Liver (tissue), 9 donors: ENCODE results near the gene CCDC192. TPM values are rescaled to one million over a fixed set of nuclear protein-coding genes. Genes with fewer than 3 reads are reported as not detected.

Source experiments
- DNase-seq: peaks from one replicate; pipeline ENCODE4 v3.0.0-alpha.2; 2017; ENCODE audit warnings: low spot score
- H3K27ac ChIP-seq, 2 donors: one replicate each; pipeline ENCODE4 v1.7.0; 2013; ENCODE audit warnings: inconsistent platforms in 2 of 2, low read length in 2 of 2, control low read depth in 1 of 2, low read depth in 1 of 2, mild to moderate bottlenecking in 1 of 2
- H3K27me3 ChIP-seq, 4 donors: one replicate each; pipeline versions ENCODE4 v1.6.1 to v1.7.0; 2013; ENCODE audit warnings: low read length in 3 of 4, inconsistent platforms in 1 of 4, mild to moderate bottlenecking in 1 of 4, moderate library complexity in 1 of 4; ENCODE audit not compliant: control insufficient read depth in 4 of 4, insufficient read depth in 4 of 4
- H3K36me3 ChIP-seq, 4 donors: one replicate each; pipeline versions ENCODE4 v1.6.1 to v1.7.0; 2013; ENCODE audit warnings: low read length in 3 of 4, mild to moderate bottlenecking in 3 of 4, low read depth in 1 of 4, moderate library complexity in 1 of 4; ENCODE audit not compliant: control insufficient read depth in 4 of 4, insufficient read depth in 3 of 4
- H3K4me1 ChIP-seq, 4 donors: one replicate each; pipeline versions ENCODE4 v1.6.1 to v1.7.0; 2013; ENCODE audit warnings: low read length in 3 of 4, mild to moderate bottlenecking in 3 of 4, moderate library complexity in 1 of 4; ENCODE audit not compliant: control insufficient read depth in 4 of 4, insufficient read depth in 4 of 4
- H3K4me3 ChIP-seq, 3 donors: one replicate each; pipeline versions ENCODE4 v1.6.1 to v1.7.0; 2013; ENCODE audit warnings: low read length in 3 of 3, control low read depth in 1 of 3, low read depth in 1 of 3, mild to moderate bottlenecking in 1 of 3
- H3K9ac ChIP-seq, 2 donors: one replicate each; pipeline ENCODE4 v1.7.0; 2013; ENCODE audit warnings: low read length in 2 of 2, mild to moderate bottlenecking in 2 of 2, moderate library complexity in 2 of 2, control low read depth in 1 of 2, low read depth in 1 of 2
- H3K9me3 ChIP-seq, 4 donors: one replicate each; pipeline versions ENCODE4 v1.6.1 to v1.7.0; 2013; ENCODE audit warnings: low read length in 3 of 4; ENCODE audit not compliant: control insufficient read depth in 4 of 4
- EGR1 ChIP-seq, 2 donors: IDR thresholded peaks; 2 replicates each; pipeline ENCODE4 v1.6.1; 2016 to 2018; ENCODE audit warnings: antibody characterized with exemption in 2 of 2, low read depth in 2 of 2
- FOXA2 ChIP-seq: IDR thresholded peaks from 2 replicates; pipeline ENCODE4 v1.6.1; 2016; ENCODE audit warnings: antibody characterized with exemption
- GABPA ChIP-seq, 2 donors: IDR thresholded peaks in 1 of 2; conservative IDR thresholded peaks in 1 of 2; 2 replicates each; pipeline ENCODE4 v1.6.1; 2016; ENCODE audit warnings: antibody characterized with exemption in 2 of 2, mild to moderate bottlenecking in 1 of 2, moderate library complexity in 1 of 2
- HNF4A ChIP-seq, 2 donors: conservative IDR thresholded peaks; 2 replicates each; pipeline ENCODE4 v1.6.1; 2016; ENCODE audit warnings: antibody characterized with exemption in 2 of 2, mild to moderate bottlenecking in 2 of 2
- JUND ChIP-seq, 2 donors: IDR thresholded peaks; 2 replicates each; pipeline ENCODE4 v1.6.1; 2016; ENCODE audit warnings: antibody characterized with exemption in 2 of 2
- SP1 ChIP-seq: IDR thresholded peaks from 2 replicates; pipeline ENCODE4 v1.6.1; 2018; ENCODE audit warnings: antibody characterized with exemption, mild to moderate bottlenecking
- TAF1 ChIP-seq: conservative IDR thresholded peaks from 2 replicates; pipeline ENCODE4 v1.6.1; 2016; ENCODE audit warnings: antibody characterized with exemption, mild to moderate bottlenecking
- YY1 ChIP-seq: IDR thresholded peaks from 2 replicates; pipeline ENCODE4 v1.6.1; 2016; ENCODE audit warnings: antibody characterized with exemption, mild to moderate bottlenecking
- WGBS: extraction: QIAGEN DNeasy Blood & Tissue Kit; methylation state at CpG from one replicate; pipeline ENCODE4 v1.1.7; 2013; 5-methylcytosine and 5-hydroxymethylcytosine counted together
- polyA plus RNA-seq, 2 donors: library from polyadenylated mRNA; stranded (reverse) in 1 of 2; unstranded in 1 of 2; fragments of 200-250 nt in 1 of 2; fragments of >200 nt in 1 of 2; fragmentation: Nextera tagmentation in 1 of 2; extraction: Ambion mirVana in 1 of 2; gene quantifications; one replicate each; pipeline versions ENCODE4 v1.2.1 to v1.2.3, GENCODE V29; 2013 to 2015
- total RNA-seq, 2 donors: library from RNA; depleted of rRNA; stranded (reverse); fragments of >200 nt; gene quantifications; one replicate each; pipeline ENCODE4 v1.2.3, GENCODE V29; 2014
- TF ChIP-seq, protein P1 (sequence below): IDR thresholded peaks from 2 replicates; pipeline ENCODE4 v1.6.1; 2016; ENCODE audit warnings: antibody characterized with exemption, mild to moderate bottlenecking
- TF ChIP-seq, protein P2 (sequence below): IDR thresholded peaks from 2 replicates; pipeline ENCODE4 v1.6.1; 2016; ENCODE audit warnings: antibody characterized with exemption
- TF ChIP-seq, protein P3 (sequence below): IDR thresholded peaks from 2 replicates; pipeline ENCODE4 v1.6.1; 2016; ENCODE audit warnings: antibody characterized with exemption
- TF ChIP-seq, protein P4 (sequence below): IDR thresholded peaks from 2 replicates; pipeline ENCODE4 v1.6.1; 2016; ENCODE audit warnings: antibody characterized with exemption
- donor health status: healthy.
- donor health status: healthy.
- donor health status: healthy.
- donor health status: healthy.
- donor health status: healthy.

CCDC192 gene
- total and polyA plus RNA-seq, 4 donors, result not detected

DNA sequence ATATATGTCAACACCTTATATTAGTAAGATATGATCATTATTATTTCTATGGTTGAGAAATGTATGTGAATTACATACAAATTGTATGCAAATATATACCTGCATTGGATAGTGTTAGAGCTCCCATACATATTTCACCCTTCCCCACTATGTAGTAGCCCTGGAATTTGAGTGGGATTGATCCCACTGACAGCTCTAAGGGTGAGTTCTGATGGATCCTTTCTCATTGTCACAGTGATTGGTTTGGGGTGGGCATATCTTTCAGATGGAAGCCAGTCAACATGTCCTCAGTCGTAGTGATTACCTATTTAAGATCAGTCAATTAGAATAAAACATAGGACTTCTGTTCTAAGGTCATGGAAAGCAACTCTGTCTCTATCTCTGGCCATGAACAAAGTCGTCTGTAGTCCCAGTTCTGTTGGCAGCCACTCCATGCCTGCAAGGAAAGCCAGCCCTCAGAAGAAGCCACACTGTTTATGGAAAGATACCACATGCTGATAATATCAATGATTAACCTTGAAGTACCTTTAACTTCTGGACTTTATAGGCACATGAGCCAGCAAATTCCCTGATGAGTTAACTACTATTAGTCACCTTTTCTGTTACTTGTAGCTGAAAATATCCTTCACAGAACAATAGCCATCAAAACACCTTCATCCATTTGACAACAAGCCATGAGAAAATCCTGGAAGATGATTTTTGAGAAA, 5.1 kb upstream of the CCDC192 start:
- no peaks in the 10 kb centered on the region for H3K9me3 ChIP-seq
- 39% methylated on average over 2 of the region's 2 CpGs for WGBS
- H3K4me3 ChIP-seq, result no peak overlapping the region
- no peak for TF ChIP-seq YY1
- no peak for TF ChIP-seq HNF4A (conservative IDR thresholded peaks at IDR 0.05)
- no peaks in the 10 kb centered on the region for H3K36me3 ChIP-seq
- no peak for DNase-seq
- H3K9ac ChIP-seq, result no peak overlapping the region
- H3K4me1 ChIP-seq, result no peaks in the 10 kb centered on the region
- H3K27me3 ChIP-seq, result peaks cover 0 to 3% (median 0%) of the 10 kb centered on the region in 4 donors
- no peak overlapping the region for H3K27ac ChIP-seq

DNA sequence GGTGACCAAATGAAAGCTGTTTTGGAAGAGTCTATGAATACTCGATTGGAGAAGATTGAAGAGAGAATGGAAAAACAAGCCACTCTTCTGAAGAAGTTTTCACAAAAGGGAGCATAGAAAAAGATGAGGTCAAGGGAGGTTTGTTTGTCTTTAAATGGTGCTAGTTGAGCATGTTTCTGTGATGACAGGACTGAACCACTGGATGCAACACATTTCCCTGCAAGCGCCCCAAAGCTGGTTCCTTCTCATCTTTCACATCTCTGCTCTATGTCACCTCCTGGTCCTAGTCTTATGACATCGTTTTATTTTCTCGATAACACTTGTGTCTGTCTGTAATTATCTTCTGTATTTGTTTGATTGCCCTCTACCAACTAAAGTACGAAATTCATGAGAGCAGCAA, 3.8 kb upstream of the CCDC192 start:
- no peak overlapping the region for H3K4me3 ChIP-seq
- WGBS, result 81% methylated on average over 5 of the region's 5 CpGs
- no peaks in the 10 kb centered on the region for H3K36me3 ChIP-seq
- TF ChIP-seq, protein P1, sequence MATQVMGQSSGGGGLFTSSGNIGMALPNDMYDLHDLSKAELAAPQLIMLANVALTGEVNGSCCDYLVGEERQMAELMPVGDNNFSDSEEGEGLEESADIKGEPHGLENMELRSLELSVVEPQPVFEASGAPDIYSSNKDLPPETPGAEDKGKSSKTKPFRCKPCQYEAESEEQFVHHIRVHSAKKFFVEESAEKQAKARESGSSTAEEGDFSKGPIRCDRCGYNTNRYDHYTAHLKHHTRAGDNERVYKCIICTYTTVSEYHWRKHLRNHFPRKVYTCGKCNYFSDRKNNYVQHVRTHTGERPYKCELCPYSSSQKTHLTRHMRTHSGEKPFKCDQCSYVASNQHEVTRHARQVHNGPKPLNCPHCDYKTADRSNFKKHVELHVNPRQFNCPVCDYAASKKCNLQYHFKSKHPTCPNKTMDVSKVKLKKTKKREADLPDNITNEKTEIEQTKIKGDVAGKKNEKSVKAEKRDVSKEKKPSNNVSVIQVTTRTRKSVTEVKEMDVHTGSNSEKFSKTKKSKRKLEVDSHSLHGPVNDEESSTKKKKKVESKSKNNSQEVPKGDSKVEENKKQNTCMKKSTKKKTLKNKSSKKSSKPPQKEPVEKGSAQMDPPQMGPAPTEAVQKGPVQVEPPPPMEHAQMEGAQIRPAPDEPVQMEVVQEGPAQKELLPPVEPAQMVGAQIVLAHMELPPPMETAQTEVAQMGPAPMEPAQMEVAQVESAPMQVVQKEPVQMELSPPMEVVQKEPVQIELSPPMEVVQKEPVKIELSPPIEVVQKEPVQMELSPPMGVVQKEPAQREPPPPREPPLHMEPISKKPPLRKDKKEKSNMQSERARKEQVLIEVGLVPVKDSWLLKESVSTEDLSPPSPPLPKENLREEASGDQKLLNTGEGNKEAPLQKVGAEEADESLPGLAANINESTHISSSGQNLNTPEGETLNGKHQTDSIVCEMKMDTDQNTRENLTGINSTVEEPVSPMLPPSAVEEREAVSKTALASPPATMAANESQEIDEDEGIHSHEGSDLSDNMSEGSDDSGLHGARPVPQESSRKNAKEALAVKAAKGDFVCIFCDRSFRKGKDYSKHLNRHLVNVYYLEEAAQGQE, result no peak
- TF ChIP-seq JUND (IDR thresholded peaks at IDR 0.05) (no peak), TAF1 (no peak), FOXA2 (no peak)
- TF ChIP-seq, protein P2, sequence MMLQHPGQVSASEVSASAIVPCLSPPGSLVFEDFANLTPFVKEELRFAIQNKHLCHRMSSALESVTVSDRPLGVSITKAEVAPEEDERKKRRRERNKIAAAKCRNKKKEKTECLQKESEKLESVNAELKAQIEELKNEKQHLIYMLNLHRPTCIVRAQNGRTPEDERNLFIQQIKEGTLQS, result no peak
- no peaks in the 10 kb centered on the region for H3K4me1 ChIP-seq
- H3K9me3 ChIP-seq, result no peaks in the 10 kb centered on the region
- H3K27ac ChIP-seq, result no peak overlapping the region
- no peak for DNase-seq
- peaks cover 0 to 3% (median 0%) of the 10 kb centered on the region in 4 donors for H3K27me3 ChIP-seq
- H3K9ac ChIP-seq, result no peak overlapping the region

DNA sequence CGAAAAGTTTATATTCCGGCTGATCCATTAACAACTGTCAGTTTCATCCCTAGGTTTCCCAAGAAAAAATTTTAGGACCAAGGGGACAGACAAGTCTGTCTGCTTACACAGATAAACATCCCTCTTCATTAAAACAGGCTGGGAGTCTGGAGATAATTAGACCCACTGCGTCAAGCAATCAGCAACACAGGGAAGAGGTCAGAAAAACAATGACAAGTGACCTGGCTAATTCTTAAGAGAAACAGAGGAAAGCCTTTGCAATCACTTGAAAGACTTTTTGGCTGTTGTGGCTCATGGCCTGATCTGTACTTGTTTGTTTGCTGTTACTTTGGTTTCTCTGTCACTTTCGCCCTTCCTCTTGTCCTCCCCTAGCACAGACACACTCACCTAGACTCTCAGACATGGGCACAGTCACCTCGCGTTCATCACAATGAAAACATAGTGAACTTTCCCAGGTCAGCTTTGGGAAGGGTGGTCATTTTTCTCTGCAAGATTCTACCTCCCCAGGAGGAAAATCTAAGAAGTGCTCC, 2.9 kb upstream of the CCDC192 start:
- H3K4me3 ChIP-seq, result no peak overlapping the region
- no peak for TF ChIP-seq JUND (IDR thresholded peaks at IDR 0.05)
- TF ChIP-seq, protein P3, sequence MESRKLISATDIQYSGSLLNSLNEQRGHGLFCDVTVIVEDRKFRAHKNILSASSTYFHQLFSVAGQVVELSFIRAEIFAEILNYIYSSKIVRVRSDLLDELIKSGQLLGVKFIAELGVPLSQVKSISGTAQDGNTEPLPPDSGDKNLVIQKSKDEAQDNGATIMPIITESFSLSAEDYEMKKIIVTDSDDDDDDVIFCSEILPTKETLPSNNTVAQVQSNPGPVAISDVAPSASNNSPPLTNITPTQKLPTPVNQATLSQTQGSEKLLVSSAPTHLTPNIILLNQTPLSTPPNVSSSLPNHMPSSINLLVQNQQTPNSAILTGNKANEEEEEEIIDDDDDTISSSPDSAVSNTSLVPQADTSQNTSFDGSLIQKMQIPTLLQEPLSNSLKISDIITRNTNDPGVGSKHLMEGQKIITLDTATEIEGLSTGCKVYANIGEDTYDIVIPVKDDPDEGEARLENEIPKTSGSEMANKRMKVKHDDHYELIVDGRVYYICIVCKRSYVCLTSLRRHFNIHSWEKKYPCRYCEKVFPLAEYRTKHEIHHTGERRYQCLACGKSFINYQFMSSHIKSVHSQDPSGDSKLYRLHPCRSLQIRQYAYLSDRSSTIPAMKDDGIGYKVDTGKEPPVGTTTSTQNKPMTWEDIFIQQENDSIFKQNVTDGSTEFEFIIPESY, result no peak
- TF ChIP-seq, protein P4, sequence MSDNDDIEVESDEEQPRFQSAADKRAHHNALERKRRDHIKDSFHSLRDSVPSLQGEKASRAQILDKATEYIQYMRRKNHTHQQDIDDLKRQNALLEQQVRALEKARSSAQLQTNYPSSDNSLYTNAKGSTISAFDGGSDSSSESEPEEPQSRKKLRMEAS, result no peak
- no peak for TF ChIP-seq YY1
- no peak for TF ChIP-seq SP1
- no peak for TF ChIP-seq GABPA (IDR thresholded peaks at IDR 0.05 in 1 of 2, conservative IDR thresholded peaks at IDR 0.05 in 1 of 2)
- TF ChIP-seq EGR1 (IDR thresholded peaks at IDR 0.05; ENCODE audit: low read depth in 2 of 2), result no peak
- TF ChIP-seq, protein P1, result no peak
- WGBS, result 68% methylated on average over 6 of the region's 6 CpGs
- H3K9ac ChIP-seq, result no peak overlapping the region
- H3K4me1 ChIP-seq, result no peaks in the 10 kb centered on the region
- H3K27me3 ChIP-seq, result peaks cover 0 to 1% (median 0%) of the 10 kb centered on the region in 4 donors
- no peak for DNase-seq
- no peak overlapping the region for H3K27ac ChIP-seq
- no peaks in the 10 kb centered on the region for H3K36me3 ChIP-seq
- H3K9me3 ChIP-seq, result no peaks in the 10 kb centered on the region
